Measurements from ENCODE around the gene DCHS2. TPM values are rescaled to one million over a fixed set of nuclear protein-coding genes. Genes with fewer than 3 reads are reported as not detected.

The DCHS2 gene
- total RNA-seq, 1 donor, result under 0.01 TPM

GRCh38 chr4:154254999-154255398, 236.6 kb downstream of the DCHS2 start:
- Histone ChIP-seq H3K9me3 (ENCODE audit: low read depth, low read length) (no peaks in the 10 kb centered on the region), H3K4me1 (ENCODE audit: insufficient read depth, low read length) (no peaks in the 10 kb centered on the region), H3K27ac (ENCODE audit: low read depth, low read length) (no peak overlapping the region), H3K36me3 (ENCODE audit: insufficient read depth, low read length) (no peaks in the 10 kb centered on the region), H3K4me3 (ENCODE audit: insufficient read depth, low read length) (no peak overlapping the region), H2AFZ (ENCODE audit: low read length) (no peak overlapping the region), H4K20me1 (ENCODE audit: insufficient read depth, low read length) (no peaks in the 10 kb centered on the region), H3K4me2 (ENCODE audit: insufficient read depth, low read length) (no peak overlapping the region), H3K27me3 (ENCODE audit: insufficient read depth, low read length) (no peaks in the 10 kb centered on the region), H3K79me2 (ENCODE audit: insufficient read depth, low read length) (no peaks in the 10 kb centered on the region)
- TF ChIP-seq CTCF (IDR thresholded peaks at IDR 0.05; ENCODE audit: extremely low read depth, low read depth, low read length), result no peak
- DNase-seq (ENCODE audit: insufficient read length, low spot score, missing footprints), result no peak

GRCh38 chr4:154234576-154234975, 257.0 kb downstream of the DCHS2 start:
- Histone ChIP-seq H4K20me1 (ENCODE audit: insufficient read depth, low read length) (no peaks in the 10 kb centered on the region), H3K27ac (ENCODE audit: low read depth, low read length) (no peak overlapping the region), H3K4me2 (ENCODE audit: insufficient read depth, low read length) (no peak overlapping the region), H3K79me2 (ENCODE audit: insufficient read depth, low read length) (no peaks in the 10 kb centered on the region), H3K4me3 (ENCODE audit: insufficient read depth, low read length) (no peak overlapping the region), H3K9me3 (ENCODE audit: low read depth, low read length) (no peaks in the 10 kb centered on the region), H3K36me3 (ENCODE audit: insufficient read depth, low read length) (no peaks in the 10 kb centered on the region), H3K27me3 (ENCODE audit: insufficient read depth, low read length) (no peaks in the 10 kb centered on the region), H3K4me1 (ENCODE audit: insufficient read depth, low read length) (no peaks in the 10 kb centered on the region), H2AFZ (ENCODE audit: low read length) (no peak overlapping the region)
- no peak for TF ChIP-seq CTCF (IDR thresholded peaks at IDR 0.05; ENCODE audit: extremely low read depth, low read depth, low read length)
- DNase-seq (ENCODE audit: insufficient read length, low spot score, missing footprints), result no peak

GRCh38 chr4:154231806-154232478, 259.7 kb downstream of the DCHS2 start:
- no peaks in the 10 kb centered on the region for H3K27me3 ChIP-seq (ENCODE audit: insufficient read depth, low read length)
- no peaks in the 10 kb centered on the region for H4K20me1 ChIP-seq (ENCODE audit: insufficient read depth, low read length)
- no peak overlapping the region for H3K4me2 ChIP-seq (ENCODE audit: insufficient read depth, low read length)
- no peaks in the 10 kb centered on the region for H3K79me2 ChIP-seq (ENCODE audit: insufficient read depth, low read length)
- no peaks in the 10 kb centered on the region for H3K36me3 ChIP-seq (ENCODE audit: insufficient read depth, low read length)
- no peaks in the 10 kb centered on the region for H3K4me1 ChIP-seq (ENCODE audit: insufficient read depth, low read length)
- TF ChIP-seq CTCF (IDR thresholded peaks at IDR 0.05; ENCODE audit: extremely low read depth, low read depth, low read length), result no peak
- no peaks in the 10 kb centered on the region for H3K9me3 ChIP-seq (ENCODE audit: low read depth, low read length)
- H3K4me3 ChIP-seq (ENCODE audit: insufficient read depth, low read length), result no peak overlapping the region
- no peak for DNase-seq (ENCODE audit: insufficient read length, low spot score, missing footprints)
- H2AFZ ChIP-seq (ENCODE audit: low read length), result no peak overlapping the region
- H3K27ac ChIP-seq (ENCODE audit: low read depth, low read length), result no peak overlapping the region

GRCh38 chr4:154230723-154231122, 260.9 kb downstream of the DCHS2 start:
- H3K4me3 ChIP-seq (ENCODE audit: insufficient read depth, low read length), result no peak overlapping the region
- DNase-seq (ENCODE audit: insufficient read length, low spot score, missing footprints), result no peak
- H2AFZ ChIP-seq (ENCODE audit: low read length), result no peak overlapping the region
- no peaks in the 10 kb centered on the region for H3K27me3 ChIP-seq (ENCODE audit: insufficient read depth, low read length)
- no peak for TF ChIP-seq CTCF (IDR thresholded peaks at IDR 0.05; ENCODE audit: extremely low read depth, low read depth, low read length)
- no peaks in the 10 kb centered on the region for H3K9me3 ChIP-seq (ENCODE audit: low read depth, low read length)
- no peak overlapping the region for H3K27ac ChIP-seq (ENCODE audit: low read depth, low read length)
- no peaks in the 10 kb centered on the region for H4K20me1 ChIP-seq (ENCODE audit: insufficient read depth, low read length)
- H3K36me3 ChIP-seq (ENCODE audit: insufficient read depth, low read length), result no peaks in the 10 kb centered on the region
- no peaks in the 10 kb centered on the region for H3K4me1 ChIP-seq (ENCODE audit: insufficient read depth, low read length)
- no peak overlapping the region for H3K4me2 ChIP-seq (ENCODE audit: insufficient read depth, low read length)
- H3K79me2 ChIP-seq (ENCODE audit: insufficient read depth, low read length), result no peaks in the 10 kb centered on the region
